Right atrium auricular region (tissue), 2 donors: ENCODE data around the gene ADAM30. TPM values are rescaled to one million over a fixed set of nuclear protein-coding genes. Genes with fewer than 3 reads are reported as not detected.

Source experiments
- DNase-seq: peaks from one replicate; pipeline ENCODE4 v3.0.0-alpha.2; 2019; ENCODE audit warnings: low spot score
- H3K27ac ChIP-seq, 2 donors: fragments of 200-600 bp; sonication (generic); 1 replicate in 1 of 2; 2 replicates in 1 of 2; pipeline ENCODE4 v1.5.1; 2016 to 2019
- H3K27me3 ChIP-seq, 2 donors: fragments of 200-600 bp; sonication (generic); one replicate each; pipeline versions ENCODE4 v1.5.1 to v1.6.0; 2017 to 2019
- H3K36me3 ChIP-seq: fragments of 200-600 bp; sonication (generic); one replicate; pipeline ENCODE4 v1.5.1; 2016
- H3K4me1 ChIP-seq, 2 donors: fragments of 200-600 bp; sonication (generic); one replicate each; pipeline versions ENCODE4 v1.5.1 to v1.6.0; 2017 to 2019
- H3K4me3 ChIP-seq, 2 donors: fragments of 200-600 bp; sonication (generic); 1 replicate in 1 of 2; 2 replicates in 1 of 2; pipeline ENCODE4 v1.5.1; 2017 to 2019; ENCODE audit warnings: mild to moderate bottlenecking in 1 of 2, moderate library complexity in 1 of 2
- H3K9me3 ChIP-seq, 2 donors: fragments of 200-600 bp; sonication (generic); one replicate each; pipeline ENCODE4 v1.5.1; 2019
- CTCF ChIP-seq, 2 donors: fragments of 200-600 bp; sonication (generic); IDR thresholded peaks; one replicate each; pipeline ENCODE4 v1.5.1; 2019; ENCODE audit warnings: antibody characterized with exemption in 2 of 2
- total RNA-seq, 2 donors: library from RNA; depleted of rRNA; stranded (reverse); fragments of >200 nt; gene quantifications; one replicate each; pipeline ENCODE4 v1.1.0, GENCODE V29; 2016

The ADAM30 gene
- total RNA-seq, result not detected

- no peak for TF ChIP-seq CTCF (IDR thresholded peaks at IDR 0.05)
- no peaks in the 10 kb centered on the region for H3K9me3 ChIP-seq
- no peak for DNase-seq
- no peaks in the 10 kb centered on the region for H3K4me1 ChIP-seq
- no peaks in the 10 kb centered on the region for H3K27me3 ChIP-seq
- no peak within 1 kb of the TSS for H3K4me3 ChIP-seq
- H3K36me3 ChIP-seq, result no peaks in the 10 kb centered on the region
- H3K27ac ChIP-seq, result no peak within 1 kb of the TSS
These were observed at the start of gene ADAM30 for GRCh38 chr1:119896303-119896702. TSS of gene ADAM30 (minus strand) at chr1:119896515. CDS start at chr1:119896336, 179 bp downstream.

GRCh38 chr1:119943216-119943615 lies 46.9 kb upstream of the ADAM30 start:
- Histone ChIP-seq H3K4me1 (peaks cover 0 to 6% of the 10 kb centered on the region in 2 donors), H3K27me3 (no peaks in the 10 kb centered on the region), H3K36me3 (peaks cover 32% of the 10 kb centered on the region), H3K27ac (no peak overlapping the region), H3K4me3 (no peak overlapping the region), H3K9me3 (no peaks in the 10 kb centered on the region)
- no peak for DNase-seq
- no peak for TF ChIP-seq CTCF (IDR thresholded peaks at IDR 0.05)

GRCh38 chr1:119941392-119941791 lies 45.1 kb upstream of the ADAM30 start:
- Histone ChIP-seq H3K27me3 (no peaks in the 10 kb centered on the region), H3K4me3 (no peak overlapping the region), H3K27ac (no peak overlapping the region), H3K4me1 (peaks cover 0 to under 1% of the 10 kb centered on the region in 2 donors), H3K36me3 (peaks cover 49% of the 10 kb centered on the region), H3K9me3 (no peaks in the 10 kb centered on the region)
- no peak for TF ChIP-seq CTCF (IDR thresholded peaks at IDR 0.05)
- no peak for DNase-seq

GRCh38 chr1:119940697-119941096 lies 44.4 kb upstream of the ADAM30 start:
- no peaks in the 10 kb centered on the region for H3K9me3 ChIP-seq
- DNase-seq, result no peak
- H3K4me3 ChIP-seq, result no peak overlapping the region
- no peak overlapping the region for H3K27ac ChIP-seq
- no peaks in the 10 kb centered on the region for H3K4me1 ChIP-seq
- TF ChIP-seq CTCF (IDR thresholded peaks at IDR 0.05), result no peak
- H3K27me3 ChIP-seq, result no peaks in the 10 kb centered on the region
- peaks cover 56% of the 10 kb centered on the region for H3K36me3 ChIP-seq

GRCh38 chr1:119937198-119937597 lies 40.9 kb upstream of the ADAM30 start:
- Histone ChIP-seq H3K4me1 (no peaks in the 10 kb centered on the region), H3K36me3 (peaks cover 77% of the 10 kb centered on the region), H3K27ac (no peak overlapping the region), H3K27me3 (no peaks in the 10 kb centered on the region), H3K9me3 (peaks cover 0 to 7% of the 10 kb centered on the region in 2 donors), H3K4me3 (no peak overlapping the region)
- no peak for TF ChIP-seq CTCF (IDR thresholded peaks at IDR 0.05)
- no peak for DNase-seq

GRCh38 chr1:119935915-119936314 lies 39.6 kb upstream of the ADAM30 start:
- Histone ChIP-seq H3K36me3 (peaks cover 72% of the 10 kb centered on the region), H3K4me1 (no peaks in the 10 kb centered on the region), H3K27ac (no peak overlapping the region), H3K4me3 (no peak overlapping the region), H3K27me3 (no peaks in the 10 kb centered on the region), H3K9me3 (peaks cover 0 to 7% of the 10 kb centered on the region in 2 donors)
- no peak for DNase-seq
- no peak for TF ChIP-seq CTCF (IDR thresholded peaks at IDR 0.05)
